Natural killer cell (primary cell): ENCODE results near the gene CAMK1. TPM values are rescaled to one million over a fixed set of nuclear protein-coding genes. Genes with fewer than 3 reads are reported as not detected.

Experiments
- ATAC-seq, 3 donors: fragments of 150-1000 bp in 2 of 3; fragments of 200-7000 bp in 1 of 3; cut with Tn5 transposase; 1 replicate in 1 of 3; 2 replicates in 2 of 3; pipeline ENCODE4 v1.10.0; 2021; ENCODE audit warnings: mild to moderate bottlenecking in 2 of 3, moderate library complexity in 2 of 3
- DNase-seq, 2 donors: peaks; one replicate each; pipeline versions ENCODE4 v3.0.0 to v3.0.0-alpha.2; 2013 to 2021; ENCODE audit warnings: mixed read lengths in 1 of 2
- H3K27ac ChIP-seq: one replicate; pipeline ENCODE4 v1.5.1; 2013; ENCODE audit warnings: mild to moderate bottlenecking, low read length
- H3K27me3 ChIP-seq: one replicate; pipeline ENCODE4 v1.6.1; 2013; ENCODE audit warnings: low read length; ENCODE audit not compliant: control insufficient read depth, insufficient read depth
- H3K36me3 ChIP-seq: one replicate; pipeline ENCODE4 v1.6.1; 2013; ENCODE audit warnings: low read length; ENCODE audit not compliant: control insufficient read depth, insufficient read depth
- H3K4me1 ChIP-seq: one replicate; pipeline ENCODE4 v1.6.1; 2013; ENCODE audit warnings: low read length; ENCODE audit not compliant: control insufficient read depth, insufficient read depth
- H3K4me3 ChIP-seq: one replicate; pipeline ENCODE4 v1.5.1; 2013; ENCODE audit warnings: low read length
- H3K9me3 ChIP-seq: one replicate; pipeline ENCODE4 v1.6.1; 2013; ENCODE audit warnings: low read length; ENCODE audit not compliant: control insufficient read depth, insufficient read depth
- H3K27ac Mint-ChIP-seq, 2 donors: one replicate each; pipeline ENCODE4 v1.8.0; 2022; ENCODE audit warnings: mild to moderate bottlenecking in 2 of 2, mixed read lengths in 2 of 2, moderate library complexity in 1 of 2
- H3K27me3 Mint-ChIP-seq, 2 donors: one replicate each; pipeline ENCODE4 v1.8.0; 2022; ENCODE audit warnings: low read depth in 2 of 2, mixed read lengths in 2 of 2
- H3K36me3 Mint-ChIP-seq: one replicate; pipeline ENCODE4 v1.8.0; 2022; ENCODE audit warnings: mixed read lengths
- H3K4me1 Mint-ChIP-seq, 2 donors: one replicate each; pipeline ENCODE4 v1.8.0; 2022; ENCODE audit warnings: mixed read lengths in 2 of 2
- H3K4me3 Mint-ChIP-seq: one replicate; pipeline ENCODE4 v1.8.0; 2022; ENCODE audit warnings: mild to moderate bottlenecking, moderate library complexity, mixed read lengths
- H3K9me3 Mint-ChIP-seq, 2 donors: one replicate each; pipeline ENCODE4 v1.8.0; 2022; ENCODE audit warnings: mixed read lengths in 2 of 2
- CTCF ChIP-seq: fragments of 200-600 bp; IDR thresholded peaks from one replicate; pipeline ENCODE4 v1.8.0; 2022; ENCODE audit warnings: antibody characterized with exemption
- WGBS: methylation state at CpG from one replicate; pipeline ENCODE4 v1.1.7; 2013; ENCODE audit warnings: missing lambda C conversion rate; ENCODE audit not compliant: insufficient coverage; 5-methylcytosine and 5-hydroxymethylcytosine counted together
- intact Hi-C: fragments of 100-400 bp; cut with micrococcal nuclease; formaldehyde crosslinking; loops from one replicate; pipeline ENCODE4 v1.14.2; 2022
- total RNA-seq, 4 donors: library from RNA; stranded (reverse); fragments of 120-200 nt in 1 of 4; gene quantifications; one replicate each; pipeline versions ENCODE4 v1.2.3 to v1.2.4, GENCODE V29; 2013 to 2022

Gene CAMK1
- total RNA-seq, 3 donors from 2014 or later (not counting 1 experiment from before 2014, with no cell fraction given): 7.4 to 20.4 (median 8.7) TPM

- Histone ChIP-seq H3K27ac (no peak overlapping the region), H3K27me3 (no peaks in the 10 kb centered on the region), H3K9me3 (no peaks in the 10 kb centered on the region), H3K36me3 (peaks cover 68% of the 10 kb centered on the region), H3K4me3 (no peak overlapping the region), H3K4me1 (peaks cover 36% of the 10 kb centered on the region)
- Mint-ChIP-seq H3K36me3 (no peaks in the 10 kb centered on the region), H3K4me1 (peaks cover 35 to 36% of the 10 kb centered on the region in 2 donors), H3K9me3 (no peaks in the 10 kb centered on the region), H3K4me3 (no peak overlapping the region), H3K27me3 (no peaks in the 10 kb centered on the region), H3K27ac (no peak overlapping the region)
- WGBS: 98% methylated on average over 2 of the region's 2 CpGs
- no peak for DNase-seq
- intact Hi-C loops: no loop called here
- ATAC-seq: no peak
- no peak for TF ChIP-seq CTCF
These were observed 21.7 kb downstream of the CAMK1 start for GRCh38 chr3:9748031-9748430.

GRCh38 chr3:9747267-9747666 lies 22.5 kb downstream of the CAMK1 start:
- H3K36me3 Mint-ChIP-seq: no peaks in the 10 kb centered on the region
- no peaks in the 10 kb centered on the region for H3K27me3 Mint-ChIP-seq
- no peaks in the 10 kb centered on the region for H3K27me3 ChIP-seq
- peaks cover 32 to 35% of the 10 kb centered on the region in 2 donors for H3K4me1 Mint-ChIP-seq
- DNase-seq (no peak), ATAC-seq (no peak)
- intact Hi-C loops: no loop called here
- H3K9me3 ChIP-seq: no peaks in the 10 kb centered on the region
- H3K4me1 ChIP-seq: peaks cover 30% of the 10 kb centered on the region
- TF ChIP-seq CTCF: no peak
- H3K27ac Mint-ChIP-seq: no peak overlapping the region
- H3K4me3 ChIP-seq: no peak overlapping the region
- no peak overlapping the region for H3K4me3 Mint-ChIP-seq
- WGBS: 95% methylated on average over 8 of the region's 8 CpGs
- H3K36me3 ChIP-seq: peaks cover 68% of the 10 kb centered on the region
- no peaks in the 10 kb centered on the region for H3K9me3 Mint-ChIP-seq
- no peak overlapping the region for H3K27ac ChIP-seq

- WGBS: 79% methylated on average over 5 of the region's 5 CpGs
- TF ChIP-seq CTCF: no peak
- Histone ChIP-seq H3K9me3 (no peaks in the 10 kb centered on the region), H3K27me3 (no peaks in the 10 kb centered on the region), H3K27ac (no peak overlapping the region), H3K4me1 (peaks cover 21% of the 10 kb centered on the region), H3K4me3 (no peak overlapping the region), H3K36me3 (peaks cover 68% of the 10 kb centered on the region)
- Mint-ChIP-seq H3K4me3 (no peak overlapping the region), H3K27ac (no peak overlapping the region), H3K9me3 (no peaks in the 10 kb centered on the region), H3K27me3 (no peaks in the 10 kb centered on the region), H3K4me1 (peaks cover 24 to 26% of the 10 kb centered on the region in 2 donors), H3K36me3 (no peaks in the 10 kb centered on the region)
- DNase-seq (no peak), ATAC-seq (no peak)
- intact Hi-C loops: no loop called here
These were observed 23.4 kb downstream of the CAMK1 start for GRCh38 chr3:9746330-9746729.

- H3K27me3 Mint-ChIP-seq: no peaks in the 10 kb centered on the region
- WGBS: 96% methylated on average over 9 of the region's 12 CpGs
- no peak for TF ChIP-seq CTCF
- Histone ChIP-seq H3K36me3 (peaks cover 76% of the 10 kb centered on the region), H3K9me3 (no peaks in the 10 kb centered on the region), H3K27ac (no peak overlapping the region), H3K27me3 (no peaks in the 10 kb centered on the region), H3K4me1 (peaks cover 13% of the 10 kb centered on the region), H3K4me3 (no peak overlapping the region)
- no peaks in the 10 kb centered on the region for H3K36me3 Mint-ChIP-seq
- H3K9me3 Mint-ChIP-seq: no peaks in the 10 kb centered on the region
- H3K27ac Mint-ChIP-seq: no peak overlapping the region
- intact Hi-C loops: no loop called here
- ATAC-seq (no peak), DNase-seq (no peak)
- no peak overlapping the region for H3K4me3 Mint-ChIP-seq
- H3K4me1 Mint-ChIP-seq: peaks cover 17 to 18% of the 10 kb centered on the region in 2 donors
These were observed 24.2 kb downstream of the CAMK1 start for GRCh38 chr3:9745521-9745920.
